Hematopoietic multipotent progenitor cell treated with erythropoietin and hydrocortisone succinate and interleukin-3 and kit ligand, for 8 days (in vitro differentiated cells): ENCODE data around the gene TDRD5.
A peak's percentile ranks its signal among the peaks of the same experiment; 100 is the strongest.
"Not testable (repeated sequence)": the region's sequence is repeated elsewhere in the genome, so short reads cannot be mapped to it uniquely, and the experiment has no call there.

Experiments used
- DNase-seq: peaks from one replicate; pipeline ENCODE4 v3.0.0-alpha.2; 2015

TDRD5 gene

GRCh38 chr1:179599623-179600249, 8.1 kb downstream of the TDRD5 start:
- peak; percentile 36 for DNase-seq

DNA sequence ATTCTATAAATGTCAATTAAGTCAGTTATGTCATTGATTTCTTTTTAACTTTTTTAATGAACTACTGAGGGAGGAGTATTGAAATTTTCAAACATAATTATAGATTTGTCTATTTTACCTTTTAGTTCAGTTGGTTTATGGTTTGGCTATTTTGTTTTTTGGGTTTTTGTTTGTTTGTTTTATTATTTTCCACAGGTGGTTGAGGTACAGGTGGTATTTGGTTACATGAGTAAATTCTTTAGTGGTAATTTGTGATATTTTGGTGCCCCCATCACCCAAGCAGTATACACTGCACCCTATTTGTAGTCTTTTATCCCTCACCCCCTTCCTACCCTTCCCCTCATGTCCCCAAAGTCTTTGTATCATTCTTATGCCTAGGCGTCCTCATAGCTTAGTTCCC, 9.5 kb downstream of the TDRD5 start:
- no peak for DNase-seq

DNA sequence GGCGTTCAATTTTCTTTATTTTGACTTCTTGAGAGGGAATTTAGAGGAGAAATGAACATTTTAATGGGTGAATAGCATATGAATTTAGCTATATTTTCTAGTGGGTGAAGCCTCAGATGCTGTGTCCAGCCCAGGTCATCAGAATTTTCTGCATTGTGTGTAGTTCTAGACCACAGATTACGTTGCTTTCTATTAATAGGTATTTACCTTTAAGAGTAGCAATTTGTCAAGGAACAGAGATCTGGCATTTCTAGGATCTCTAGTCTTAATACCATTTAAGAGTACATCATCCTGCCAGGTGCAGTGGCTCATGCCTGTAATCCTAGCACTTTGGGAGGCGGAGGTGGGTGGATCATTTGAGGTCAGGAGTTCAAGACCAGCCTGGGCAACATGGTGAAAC, 20.7 kb downstream of the TDRD5 start:
- no peak for DNase-seq

- DNase-seq = no peak
These were observed 39.1 kb downstream of the TDRD5 start for GRCh38 chr1:179630719-179631118.

DNA sequence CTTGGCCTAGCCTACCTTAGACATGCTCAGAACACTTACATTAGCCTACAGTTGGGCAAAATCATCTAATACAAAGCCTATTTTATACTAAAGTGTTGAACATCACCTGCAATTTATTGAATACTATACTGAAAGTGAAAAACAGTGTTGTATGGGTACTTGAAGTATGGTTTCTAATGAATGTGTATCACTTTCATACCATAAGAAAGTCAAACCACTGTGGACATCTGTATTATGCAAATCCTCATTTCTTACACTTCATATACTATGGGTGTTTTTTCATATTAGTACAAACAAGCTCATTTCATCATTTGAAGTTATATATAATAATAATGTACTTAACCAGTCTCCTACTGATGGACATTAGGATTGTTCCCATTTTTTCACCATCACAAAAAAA, 41.2 kb downstream of the TDRD5 start:
- DNase-seq = no peak

- no peak for DNase-seq
These were observed 45.7 kb downstream of the TDRD5 start for GRCh38 chr1:179637211-179637860.

DNA sequence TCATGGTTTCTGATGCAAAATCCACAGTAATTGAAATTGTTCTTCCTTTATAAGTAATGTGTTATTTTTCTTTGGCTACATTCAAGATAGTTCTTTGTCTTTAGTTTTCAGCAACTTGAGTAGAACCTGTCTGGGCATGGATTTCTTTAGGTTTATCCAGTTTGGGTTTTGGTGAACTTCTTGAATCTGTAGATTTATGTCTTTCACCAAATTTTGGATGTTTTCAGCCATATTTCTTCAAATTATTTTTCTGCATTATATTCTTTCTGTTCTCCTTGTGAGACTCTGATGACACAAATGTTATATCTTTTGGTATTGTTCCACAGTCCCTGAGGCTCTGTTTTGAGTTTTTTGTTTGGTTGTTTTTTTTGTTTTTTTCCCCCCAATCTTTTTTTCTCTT, 69.4 kb downstream of the TDRD5 start:
- no peak for DNase-seq

DNA sequence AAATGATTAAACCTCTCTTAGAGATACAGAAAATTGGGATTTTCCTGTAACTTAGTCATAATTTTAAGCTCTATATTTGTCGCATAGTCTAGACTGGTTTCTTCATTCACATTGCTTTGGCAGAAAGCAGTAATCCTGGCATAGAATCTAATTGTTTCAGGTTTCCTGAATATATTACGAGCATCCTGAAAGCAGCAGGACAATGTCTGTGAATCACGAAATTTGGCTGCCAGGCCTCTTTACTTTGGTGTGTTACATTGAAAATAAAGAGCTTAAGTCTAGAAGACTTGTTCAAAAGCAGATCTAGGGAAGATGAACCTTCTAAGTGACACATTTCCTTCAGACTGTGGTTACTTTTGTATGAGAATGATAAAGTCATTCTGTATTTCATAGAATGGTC, 72.2 kb downstream of the TDRD5 start:
- no peak for DNase-seq

DNA sequence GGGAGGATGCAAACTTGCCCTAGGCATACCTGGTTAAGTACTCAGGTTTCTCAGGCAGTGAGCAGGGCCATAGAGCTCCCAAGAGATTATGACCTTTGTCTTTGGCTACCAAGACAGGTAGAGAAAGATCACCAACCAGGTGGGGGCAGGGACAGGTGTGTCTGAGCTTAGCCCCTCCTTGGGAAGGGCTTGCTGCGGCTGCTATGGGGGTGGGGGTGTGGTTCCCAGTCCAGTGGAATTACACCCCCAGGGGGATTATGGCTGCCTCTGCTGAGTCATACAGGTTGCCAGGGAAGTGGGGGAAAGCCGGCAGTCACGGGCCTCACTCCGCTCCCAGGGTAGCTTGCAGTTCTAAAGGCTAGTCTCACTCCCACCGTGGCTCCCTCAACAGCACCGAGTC, 86.2 kb downstream of the TDRD5 start:
- no peak for DNase-seq

DNA sequence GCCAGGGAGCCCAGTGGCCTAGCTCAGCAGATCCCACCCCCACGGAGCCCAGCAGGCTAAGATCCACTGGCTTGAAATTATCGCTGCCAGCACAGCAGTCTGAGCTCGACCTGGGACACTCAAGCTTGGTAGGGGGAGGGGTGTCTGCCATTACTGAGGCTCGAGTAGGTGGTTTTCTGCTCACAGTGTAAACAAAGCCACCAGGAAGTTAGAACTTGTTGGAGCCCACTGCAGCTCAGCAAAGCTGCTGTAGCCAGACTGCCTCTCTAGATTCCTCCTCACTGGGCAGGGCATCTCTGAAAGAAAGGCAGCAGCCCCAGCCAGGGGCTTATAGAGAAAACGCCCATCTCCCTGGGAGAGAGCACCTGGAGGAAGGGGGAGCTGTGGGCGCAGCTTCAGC, 102.9 kb downstream of the TDRD5 start:
- not testable (repeated sequence) for DNase-seq

DNA sequence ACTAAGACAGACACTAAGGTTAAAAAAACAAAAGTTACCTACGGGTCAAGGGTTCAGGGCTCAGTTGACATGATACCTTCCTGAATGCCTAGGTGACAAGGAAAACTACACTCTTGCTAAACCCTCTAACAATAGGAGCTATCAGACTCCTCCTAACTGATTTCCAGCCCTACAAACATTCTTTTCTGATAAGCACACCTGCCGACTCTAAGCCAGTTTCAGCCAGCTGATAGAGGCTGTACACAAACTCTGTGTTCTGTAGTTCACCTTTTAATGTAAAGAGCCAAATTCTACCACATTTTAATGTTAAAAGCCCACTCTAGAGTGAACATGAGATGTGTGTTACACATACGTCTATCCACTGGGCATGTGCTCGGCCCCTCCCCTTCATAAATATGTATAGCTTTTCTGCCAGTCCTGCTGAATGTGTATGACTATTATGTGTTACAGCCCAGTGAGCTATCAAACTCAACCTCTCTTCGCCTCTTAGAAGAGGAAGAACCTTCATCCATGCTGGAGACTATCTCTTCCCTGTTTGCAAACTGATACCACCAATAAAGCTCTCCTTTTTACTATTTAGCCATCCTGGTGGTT, 111.4 kb downstream of the TDRD5 start:
- no peak for DNase-seq

- peak; percentile 63 for DNase-seq
These were observed 114.8 kb downstream of the TDRD5 start for GRCh38 chr1:179706339-179706941.

DNA sequence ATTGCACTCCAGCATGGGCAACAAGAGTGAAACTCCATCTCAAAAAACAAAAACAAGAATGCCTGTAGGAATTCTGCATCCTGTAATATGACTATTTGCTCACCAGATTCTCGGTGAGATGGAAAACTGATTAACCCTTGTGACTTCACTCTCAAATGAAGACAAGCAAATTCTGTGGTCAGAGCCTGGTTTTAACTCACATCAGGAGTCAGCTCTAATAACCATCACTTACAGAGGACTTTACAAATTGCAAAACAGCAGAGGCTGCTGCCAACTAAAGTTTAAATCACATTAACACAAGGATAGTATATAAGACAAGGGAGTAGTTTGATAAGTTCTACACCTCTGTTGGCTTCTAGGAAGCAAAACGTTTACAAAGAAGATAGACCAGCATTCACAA, 115.8 kb downstream of the TDRD5 start:
- DNase-seq = no peak

- no peak for DNase-seq
These were observed 117.0 kb downstream of the TDRD5 start for GRCh38 chr1:179708434-179709195.

GRCh38 chr1:179709841-179710329, 118.3 kb downstream of the TDRD5 start:
- DNase-seq = no peak

DNA sequence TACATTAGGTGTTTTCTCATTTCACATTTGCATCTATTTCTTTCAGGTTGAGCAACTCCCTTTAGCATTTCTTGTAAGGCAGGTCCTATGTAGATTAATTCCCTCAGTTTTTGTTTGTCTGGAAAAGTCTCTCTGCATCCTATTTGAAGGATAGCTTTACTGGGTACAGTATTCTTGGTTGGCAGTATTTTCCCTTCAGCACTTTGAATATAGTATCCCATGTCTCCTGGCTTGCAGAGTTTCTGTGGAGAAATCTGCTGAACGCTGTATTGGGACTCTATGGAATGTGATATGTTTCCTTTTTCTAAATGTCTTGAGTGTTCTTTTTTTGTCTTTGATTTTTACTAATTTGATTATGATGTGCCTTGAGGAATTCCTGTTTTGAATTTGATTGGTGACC, 122.5 kb downstream of the TDRD5 start:
- no peak for DNase-seq

DNA sequence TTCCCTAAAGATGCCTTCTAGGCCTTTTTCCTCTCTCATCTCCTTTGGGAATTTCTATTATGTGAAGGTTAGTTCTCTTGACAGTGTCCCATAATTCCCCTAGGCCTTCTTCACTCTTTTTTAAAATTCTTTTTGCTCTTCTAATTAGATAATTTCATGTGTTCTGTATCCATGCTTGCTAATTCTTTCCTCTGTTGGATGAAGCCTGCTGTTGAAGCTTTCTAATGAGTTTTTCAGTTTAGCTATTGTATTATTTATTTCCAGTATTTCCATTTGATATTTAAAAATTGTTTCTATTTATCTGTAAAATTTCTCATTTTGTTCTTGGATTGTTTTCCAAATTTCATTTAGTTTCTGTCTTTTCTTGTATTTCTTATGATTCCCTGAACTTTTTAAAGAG, 123.0 kb downstream of the TDRD5 start:
- DNase-seq = no peak

DNA sequence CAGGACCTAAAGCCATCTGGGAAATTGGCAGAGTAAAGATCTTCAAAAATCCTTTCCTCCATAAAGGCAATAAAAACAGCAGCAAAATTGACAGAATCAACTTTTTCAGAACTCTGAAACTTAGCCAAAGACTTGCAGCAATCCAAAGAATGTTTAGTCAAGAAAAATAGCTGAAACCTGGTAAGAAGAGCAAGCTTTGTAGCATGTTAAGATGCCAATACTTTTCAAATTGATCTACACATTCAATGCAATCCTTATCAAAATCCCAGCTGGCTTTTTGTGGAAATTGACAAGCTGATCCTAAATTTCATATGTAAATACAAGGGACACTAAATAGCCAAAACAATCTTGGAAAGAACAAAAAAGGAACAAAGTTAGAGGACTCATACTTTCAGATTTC, 127.6 kb downstream of the TDRD5 start:
- no peak for DNase-seq

- no peak for DNase-seq
These were observed 136.6 kb downstream of the TDRD5 start for GRCh38 chr1:179728271-179728670.

GRCh38 chr1:179729881-179730280, 138.2 kb downstream of the TDRD5 start:
- no peak for DNase-seq

DNA sequence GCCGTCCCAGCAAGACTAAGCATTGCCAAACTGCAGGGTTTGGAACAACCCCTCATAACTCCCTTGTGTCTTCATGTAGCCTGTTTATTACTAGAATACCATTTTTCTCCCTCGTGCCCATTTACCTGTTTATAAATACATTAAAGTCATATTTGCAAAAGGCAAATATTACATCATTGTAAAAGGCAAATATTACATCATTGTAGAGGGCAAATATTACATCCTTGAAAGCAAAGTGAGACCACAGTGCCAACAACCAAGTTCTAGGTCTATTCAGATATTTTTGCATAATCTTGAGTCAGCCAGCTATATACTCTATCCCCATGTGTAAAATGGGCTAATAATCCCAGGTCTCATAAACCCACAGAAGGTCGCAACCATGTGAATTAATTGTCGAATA, 140.0 kb downstream of the TDRD5 start:
- no peak for DNase-seq
